ENCODE data around the gene ERI3.

DNA sequence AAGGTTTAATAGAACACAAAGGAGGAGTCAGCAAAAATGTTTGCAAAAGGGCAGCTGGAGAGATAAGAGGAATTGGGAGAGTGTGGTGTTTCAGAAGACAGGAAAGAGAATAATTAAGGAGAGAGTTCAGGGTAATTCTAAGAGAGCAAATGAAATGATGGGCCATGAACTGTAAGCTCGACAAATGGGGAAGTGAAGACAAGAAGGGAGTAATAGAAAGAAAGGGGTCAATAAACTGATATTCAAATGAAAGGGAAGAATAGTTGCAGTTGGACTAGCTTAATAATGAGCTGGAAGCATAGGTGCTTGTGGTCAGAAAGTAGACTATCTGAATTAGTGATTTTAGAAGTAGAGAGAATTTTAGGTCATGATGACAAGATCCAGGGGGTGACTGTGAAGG is 34.4 kb upstream of the ERI3 start:
- TF ChIP-seq, protein P1, sequence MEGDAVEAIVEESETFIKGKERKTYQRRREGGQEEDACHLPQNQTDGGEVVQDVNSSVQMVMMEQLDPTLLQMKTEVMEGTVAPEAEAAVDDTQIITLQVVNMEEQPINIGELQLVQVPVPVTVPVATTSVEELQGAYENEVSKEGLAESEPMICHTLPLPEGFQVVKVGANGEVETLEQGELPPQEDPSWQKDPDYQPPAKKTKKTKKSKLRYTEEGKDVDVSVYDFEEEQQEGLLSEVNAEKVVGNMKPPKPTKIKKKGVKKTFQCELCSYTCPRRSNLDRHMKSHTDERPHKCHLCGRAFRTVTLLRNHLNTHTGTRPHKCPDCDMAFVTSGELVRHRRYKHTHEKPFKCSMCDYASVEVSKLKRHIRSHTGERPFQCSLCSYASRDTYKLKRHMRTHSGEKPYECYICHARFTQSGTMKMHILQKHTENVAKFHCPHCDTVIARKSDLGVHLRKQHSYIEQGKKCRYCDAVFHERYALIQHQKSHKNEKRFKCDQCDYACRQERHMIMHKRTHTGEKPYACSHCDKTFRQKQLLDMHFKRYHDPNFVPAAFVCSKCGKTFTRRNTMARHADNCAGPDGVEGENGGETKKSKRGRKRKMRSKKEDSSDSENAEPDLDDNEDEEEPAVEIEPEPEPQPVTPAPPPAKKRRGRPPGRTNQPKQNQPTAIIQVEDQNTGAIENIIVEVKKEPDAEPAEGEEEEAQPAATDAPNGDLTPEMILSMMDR (IDR thresholded peaks at IDR 0.05; ENCODE audit: insufficient read depth, low read length, poor library complexity, severe bottlenecking): no peak
- no peak for TF ChIP-seq EZH2phosphoT487 (conservative IDR thresholded peaks at IDR 0.05; ENCODE audit: low read length)

Data from SU-DHL-6 (cell line).